Subcutaneous abdominal adipose tissue (tissue), 5 donors: ENCODE results near the gene GLO1.
"Not testable (repeated sequence)": the region's sequence is repeated elsewhere in the genome, so short reads cannot be mapped to it uniquely, and the experiment has no call there.

Source experiments
- H3K27ac ChIP-seq: one replicate; pipeline ENCODE4 v1.7.0; 2013; ENCODE audit warnings: low read depth, mild to moderate bottlenecking, inconsistent platforms, low read length, moderate library complexity
- H3K27me3 ChIP-seq, 5 donors: one replicate each; pipeline ENCODE4 v1.7.0; 2013; ENCODE audit warnings: low read length in 5 of 5, inconsistent platforms in 1 of 5; ENCODE audit not compliant: control insufficient read depth in 5 of 5, insufficient read depth in 4 of 5
- H3K36me3 ChIP-seq, 5 donors: one replicate each; pipeline ENCODE4 v1.7.0; 2013; ENCODE audit warnings: low read length in 5 of 5; ENCODE audit not compliant: control insufficient read depth in 5 of 5, insufficient read depth in 5 of 5
- H3K4me1 ChIP-seq, 5 donors: one replicate each; pipeline ENCODE4 v1.7.0; 2013; ENCODE audit warnings: low read length in 5 of 5, mild to moderate bottlenecking in 3 of 5, moderate library complexity in 1 of 5; ENCODE audit not compliant: control insufficient read depth in 5 of 5, insufficient read depth in 5 of 5
- H3K4me3 ChIP-seq, 5 donors: one replicate each; pipeline ENCODE4 v1.7.0; 2013; ENCODE audit warnings: low read length in 5 of 5, low read depth in 1 of 5
- H3K9ac ChIP-seq, 5 donors: one replicate each; pipeline ENCODE4 v1.7.0; 2013; ENCODE audit warnings: low read length in 5 of 5, mild to moderate bottlenecking in 4 of 5, moderate library complexity in 3 of 5
- H3K9me3 ChIP-seq, 5 donors: one replicate each; pipeline ENCODE4 v1.7.0; 2013; ENCODE audit warnings: low read length in 5 of 5; ENCODE audit not compliant: control insufficient read depth in 5 of 5
- donor health status: healthy.
- donor health status: healthy.
- donor health status: healthy.
- donor health status: healthy.
- donor health status: healthy.

GLO1 gene

GRCh38 chr6:38713812-38714211 is 10.9 kb upstream of the GLO1 start:
- no peak overlapping the region for H3K27ac ChIP-seq
- no peaks in the 10 kb centered on the region for H3K36me3 ChIP-seq
- peaks cover 3 to 28% (median 18%) of the 10 kb centered on the region in 5 donors for H3K27me3 ChIP-seq
- H3K4me3 ChIP-seq = no peak overlapping the region
- H3K9me3 ChIP-seq = peaks cover 0 to 3% (median 0%) of the 10 kb centered on the region in 5 donors
- H3K4me1 ChIP-seq = peaks cover 0 to 8% (median 7%) of the 10 kb centered on the region in 5 donors
- H3K9ac ChIP-seq = no peak overlapping the region

GRCh38 chr6:38708496-38708895 is 5.6 kb upstream of the GLO1 start:
- Histone ChIP-seq H3K4me1 (no peaks in the 10 kb centered on the region), H3K27me3 (peaks cover 0 to 7% (median 0%) of the 10 kb centered on the region in 5 donors), H3K9ac (no peak overlapping the region), H3K36me3 (no peaks in the 10 kb centered on the region), H3K4me3 (no peak overlapping the region), H3K27ac (no peak overlapping the region), H3K9me3 (peaks cover 0 to 3% (median 0%) of the 10 kb centered on the region in 5 donors)

- no peak overlapping the region for H3K27ac ChIP-seq
- no peak overlapping the region for H3K9ac ChIP-seq
- peaks cover 0 to 10% (median 7%) of the 10 kb centered on the region in 5 donors for H3K4me1 ChIP-seq
- H3K4me3 ChIP-seq = no peak overlapping the region
- peaks cover 0 to 3% (median 0%) of the 10 kb centered on the region in 5 donors for H3K9me3 ChIP-seq
- peaks cover 0 to 7% (median 0%) of the 10 kb centered on the region in 5 donors for H3K27me3 ChIP-seq
- H3K36me3 ChIP-seq = no peaks in the 10 kb centered on the region
Observed at GRCh38 chr6:38705924-38706323, 3.0 kb upstream of the GLO1 start.

- Histone ChIP-seq H3K9ac (no peak overlapping the region), H3K27ac (no peak overlapping the region), H3K9me3 (peaks cover 0 to 7% (median 5%) of the 10 kb centered on the region in 5 donors), H3K27me3 (peaks cover 0 to 7% (median 0%) of the 10 kb centered on the region in 5 donors), H3K4me1 (peaks cover 0 to 10% (median 7%) of the 10 kb centered on the region in 5 donors), H3K36me3 (peaks cover 0 to 2% (median 0%) of the 10 kb centered on the region in 5 donors), H3K4me3 (no peak overlapping the region)
Observed at GRCh38 chr6:38703949-38704590, 1.1 kb upstream of the GLO1 start.

GRCh38 chr6:38701551-38701950 is 1.4 kb downstream of the GLO1 start:
- no peak overlapping the region for H3K4me3 ChIP-seq
- H3K4me1 ChIP-seq = peaks cover 0 to 10% (median 7%) of the 10 kb centered on the region in 5 donors
- H3K9me3 ChIP-seq = peaks cover 0 to 7% (median 5%) of the 10 kb centered on the region in 5 donors
- H3K27me3 ChIP-seq = peaks cover 0 to 6% (median 0%) of the 10 kb centered on the region in 5 donors
- H3K9ac ChIP-seq = no peak overlapping the region
- H3K27ac ChIP-seq = no peak overlapping the region
- H3K36me3 ChIP-seq = peaks cover 0 to 2% (median 0%) of the 10 kb centered on the region in 5 donors

- not testable (repeated sequence) for H3K36me3 ChIP-seq, H3K4me3 ChIP-seq
Observed at GRCh38 chr6:38699702-38700101, 3.2 kb downstream of the GLO1 start.

GRCh38 chr6:38697846-38698245 is 5.1 kb downstream of the GLO1 start:
- Histone ChIP-seq H3K27me3 (no peaks in the 10 kb centered on the region), H3K4me1 (peaks cover 0 to 10% (median 7%) of the 10 kb centered on the region in 5 donors), H3K27ac (no peak overlapping the region), H3K9ac (no peak overlapping the region), H3K9me3 (peaks cover 0 to 7% (median 5%) of the 10 kb centered on the region in 5 donors), H3K36me3 (peaks cover 0 to 2% (median 0%) of the 10 kb centered on the region in 5 donors), H3K4me3 (no peak overlapping the region)

More at GRCh38 chr6:38699702-38700101, 3.2 kb downstream of the GLO1 start:
- H3K27me3 ChIP-seq, H3K9ac ChIP-seq, H3K9me3 ChIP-seq, H3K4me1 ChIP-seq, H3K27ac ChIP-seq: not testable (repeated sequence)

GRCh38 chr6:38696345-38696744 is 6.6 kb downstream of the GLO1 start:
- no peak overlapping the region for H3K4me3 ChIP-seq
- peaks cover 0 to 7% (median 5%) of the 10 kb centered on the region in 5 donors for H3K9me3 ChIP-seq

GRCh38 chr6:38695933-38696332 is 7.0 kb downstream of the GLO1 start:
- Histone ChIP-seq H3K9ac (no peak overlapping the region), H3K27me3 (no peaks in the 10 kb centered on the region), H3K4me1 (no peaks in the 10 kb centered on the region), H3K4me3 (no peak overlapping the region), H3K27ac (no peak overlapping the region), H3K9me3 (peaks cover 0 to 7% (median 5%) of the 10 kb centered on the region in 5 donors), H3K36me3 (peaks cover 0 to 2% (median 0%) of the 10 kb centered on the region in 5 donors)

More at GRCh38 chr6:38696345-38696744, 6.6 kb downstream of the GLO1 start:
- peaks cover 0 to 2% (median 0%) of the 10 kb centered on the region in 5 donors for H3K36me3 ChIP-seq
- H3K9ac ChIP-seq = no peak overlapping the region
- H3K27me3 ChIP-seq = no peaks in the 10 kb centered on the region
- no peak overlapping the region for H3K27ac ChIP-seq
- H3K4me1 ChIP-seq = no peaks in the 10 kb centered on the region

- Histone ChIP-seq H3K9ac (no peak overlapping the region), H3K27ac (no peak overlapping the region), H3K4me1 (no peaks in the 10 kb centered on the region), H3K36me3 (peaks cover 0 to 2% (median 0%) of the 10 kb centered on the region in 5 donors), H3K4me3 (no peak overlapping the region), H3K27me3 (no peaks in the 10 kb centered on the region), H3K9me3 (peaks cover 0 to 5% (median 4%) of the 10 kb centered on the region in 5 donors)
Observed at GRCh38 chr6:38695227-38695900, 7.6 kb downstream of the GLO1 start.
